CD4-positive, alpha-beta T cell (primary cell): ENCODE results near the gene RAPH1. TPM values are rescaled to one million over a fixed set of nuclear protein-coding genes. Genes with fewer than 3 reads are reported as not detected.

ENCODE experiments used
- ATAC-seq: fragments of 200-7000 bp; cut with Tn5 transposase; one replicate; pipeline ENCODE4 v1.10.0; 2022; ENCODE audit warnings: mild to moderate bottlenecking; ENCODE audit not compliant: poor library complexity
- CTCF ChIA-PET: fragments of 350-600 bp; sonication (Branson Sonifier 250); formaldehyde crosslinking; loops from one replicate; lab custom pipeline; 2021; ENCODE audit warnings: antibody characterized with exemption, inconsistent platforms; lab: Charles Lee
- POLR2A ChIA-PET: fragments of 350-600 bp; sonication (Branson Sonifier 250); formaldehyde crosslinking; loops from one replicate; lab custom pipeline; 2021; ENCODE audit warnings: antibody characterized with exemption, inconsistent platforms; lab: Charles Lee
- DNase-seq, 14 experiments: peaks; one replicate each; pipeline ENCODE4 v3.0.0-alpha.2; 2013 to 2020; ENCODE audit warnings: mixed read lengths in 2 of 14
- H3K27ac ChIP-seq, 2 donors: one replicate each; pipeline versions ENCODE4 v1.5.1 to v1.7.0; 2013; ENCODE audit warnings: low read length in 2 of 2, low read depth in 1 of 2, mild to moderate bottlenecking in 1 of 2
- H3K27me3 ChIP-seq, 2 experiments: 1 replicate in 1 of 2; 2 replicates in 1 of 2; pipeline versions ENCODE4 v1.6.1 to v1.7.0; 2013; ENCODE audit warnings: low read length in 2 of 2, control low read depth in 1 of 2, mild to moderate bottlenecking in 1 of 2, moderate library complexity in 1 of 2; ENCODE audit not compliant: insufficient read depth in 2 of 2, control insufficient read depth in 1 of 2
- H3K36me3 ChIP-seq: one replicate; pipeline ENCODE4 v1.6.1; 2013; ENCODE audit warnings: low read length, control low read depth; ENCODE audit not compliant: insufficient read depth
- H3K4me1 ChIP-seq: one replicate; pipeline ENCODE4 v1.6.1; 2013; ENCODE audit warnings: low read length, control low read depth; ENCODE audit not compliant: insufficient read depth
- H3K4me3 ChIP-seq: one replicate; pipeline ENCODE4 v1.5.1; 2013; ENCODE audit warnings: mild to moderate bottlenecking, low read length, moderate library complexity
- H3K9me3 ChIP-seq, 2 experiments: 1 replicate in 1 of 2; 2 replicates in 1 of 2; pipeline versions ENCODE4 v1.6.1 to v1.7.0; 2013; ENCODE audit warnings: low read length in 2 of 2, mild to moderate bottlenecking in 2 of 2, control low read depth in 1 of 2, moderate library complexity in 1 of 2; ENCODE audit not compliant: control insufficient read depth in 1 of 2, insufficient read depth in 1 of 2
- H3K27ac Mint-ChIP-seq: one replicate; pipeline ENCODE4 v1.8.0; 2020; ENCODE audit warnings: mixed read lengths
- H3K27me3 Mint-ChIP-seq: one replicate; pipeline ENCODE4 v1.8.0; 2021; ENCODE audit warnings: mixed read lengths
- H3K36me3 Mint-ChIP-seq: one replicate; pipeline ENCODE4 v1.8.0; 2021; ENCODE audit warnings: low read depth, mixed read lengths
- H3K4me1 Mint-ChIP-seq: one replicate; pipeline ENCODE4 v1.8.0; 2021; ENCODE audit warnings: low read depth, mixed read lengths
- H3K4me3 Mint-ChIP-seq: one replicate; pipeline ENCODE4 v1.8.0; 2020; ENCODE audit warnings: mild to moderate bottlenecking, mixed read lengths
- H3K9me3 Mint-ChIP-seq: one replicate; pipeline ENCODE4 v1.8.0; 2020; ENCODE audit warnings: mixed read lengths
- CTCF ChIP-seq: fragments of 200-600 bp; IDR thresholded peaks from one replicate; pipeline ENCODE4 v1.8.0; 2022; ENCODE audit warnings: antibody characterized with exemption, mild to moderate bottlenecking
- intact Hi-C, 2 experiments: fragments of 100-400 bp; cut with DNase I in 1 of 2; cut with micrococcal nuclease in 1 of 2; formaldehyde crosslinking; loops; one replicate each; pipeline versions ENCODE4 v1.15.1 to v1.9.0; 2023 to 2025; cut with DNase I, micrococcal nuclease
- total RNA-seq, 174 experiments: library from RNA in 2 of 174; stranded (reverse) in 2 of 174; gene quantifications; one replicate each; pipeline ENCODE4 v1.2.3 and lab custom pipeline; 2021 to 2026

Gene RAPH1
- total RNA-seq, 2 experiments from 2014 or later: 4.3 to 5.8 TPM

DNA sequence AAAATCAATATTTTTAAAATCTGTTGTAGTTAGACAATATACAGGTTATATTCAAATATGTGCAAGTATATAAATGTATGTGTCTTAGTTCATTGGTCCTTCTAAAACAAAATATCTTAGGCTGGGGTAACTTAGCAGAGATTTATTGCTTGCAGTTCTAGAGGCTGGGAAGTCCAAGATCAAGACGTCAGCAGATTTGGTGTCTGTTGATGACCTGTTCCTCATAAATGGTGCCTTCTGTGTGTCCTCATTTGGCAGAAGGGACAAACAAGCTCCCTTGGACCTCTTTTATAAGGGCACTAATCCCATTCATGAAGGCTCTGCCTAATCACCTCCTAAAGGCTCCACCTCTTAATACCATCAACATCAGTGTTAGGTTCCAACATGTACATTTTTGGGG is 175.7 kb downstream of the RAPH1 start:
- no peaks in the 10 kb centered on the region for H3K27me3 ChIP-seq
- ATAC-seq: no peak

DNA sequence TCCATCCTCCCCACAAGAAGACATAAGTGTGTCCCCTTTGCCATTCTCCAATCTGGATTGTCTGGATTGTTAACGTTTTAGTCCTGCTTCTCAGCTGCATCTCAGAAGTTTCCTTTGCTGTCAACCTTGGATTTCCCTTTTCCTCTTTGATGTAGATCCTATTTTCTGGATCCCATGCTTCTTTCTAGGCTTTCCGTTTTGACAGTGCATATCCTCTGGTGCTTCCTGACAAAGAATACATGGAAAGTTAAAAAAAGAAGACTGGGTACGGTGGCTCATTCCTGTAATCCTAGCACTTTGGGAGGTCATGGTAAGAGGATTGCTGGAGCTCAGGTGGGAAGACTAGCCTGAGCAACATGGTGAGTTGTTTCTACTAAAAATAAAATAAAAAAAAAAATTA is 180.1 kb downstream of the RAPH1 start:
- no peak overlapping the region for H3K27ac Mint-ChIP-seq
- intact Hi-C loops: no loop called here
- H3K4me1 Mint-ChIP-seq: no peaks in the 10 kb centered on the region
- H3K4me3 Mint-ChIP-seq: no peak overlapping the region
- DNase-seq: no peak
- CTCF ChIA-PET: no interaction called here
- H3K4me3 ChIP-seq: no peak overlapping the region
- POLR2A ChIA-PET: no interaction called here
- H3K27ac ChIP-seq: no peak overlapping the region
- H3K27me3 Mint-ChIP-seq: no peaks in the 10 kb centered on the region
- no peak for TF ChIP-seq CTCF
- H3K9me3 Mint-ChIP-seq: no peaks in the 10 kb centered on the region
- H3K9me3 ChIP-seq: peaks cover 0 to 5% of the 10 kb centered on the region in 2 experiments
- peaks cover 11% of the 10 kb centered on the region for H3K36me3 ChIP-seq
- peaks cover 20% of the 10 kb centered on the region for H3K36me3 Mint-ChIP-seq
- H3K27me3 ChIP-seq: no peaks in the 10 kb centered on the region
- H3K4me1 ChIP-seq: no peaks in the 10 kb centered on the region
- no peak for ATAC-seq

More for the DNA sequence above, 175.7 kb downstream of the RAPH1 start:
- peaks cover 10% of the 10 kb centered on the region for H3K4me1 Mint-ChIP-seq
- no peak for TF ChIP-seq CTCF
- DNase-seq: no peak
- H3K4me3 Mint-ChIP-seq: no peak overlapping the region
- peaks cover 3% of the 10 kb centered on the region for H3K36me3 ChIP-seq
- H3K9me3 ChIP-seq: no peaks in the 10 kb centered on the region
- no peaks in the 10 kb centered on the region for H3K4me1 ChIP-seq
- no peaks in the 10 kb centered on the region for H3K9me3 Mint-ChIP-seq
- intact Hi-C loops: no loop called here
- no peak overlapping the region for H3K4me3 ChIP-seq
- no peak overlapping the region for H3K27ac Mint-ChIP-seq
- ChIA-PET CTCF (no interaction called here), POLR2A (no interaction called here)
- peaks cover 10% of the 10 kb centered on the region for H3K36me3 Mint-ChIP-seq
- no peaks in the 10 kb centered on the region for H3K27me3 Mint-ChIP-seq
- H3K27ac ChIP-seq: no peak overlapping the region

DNA sequence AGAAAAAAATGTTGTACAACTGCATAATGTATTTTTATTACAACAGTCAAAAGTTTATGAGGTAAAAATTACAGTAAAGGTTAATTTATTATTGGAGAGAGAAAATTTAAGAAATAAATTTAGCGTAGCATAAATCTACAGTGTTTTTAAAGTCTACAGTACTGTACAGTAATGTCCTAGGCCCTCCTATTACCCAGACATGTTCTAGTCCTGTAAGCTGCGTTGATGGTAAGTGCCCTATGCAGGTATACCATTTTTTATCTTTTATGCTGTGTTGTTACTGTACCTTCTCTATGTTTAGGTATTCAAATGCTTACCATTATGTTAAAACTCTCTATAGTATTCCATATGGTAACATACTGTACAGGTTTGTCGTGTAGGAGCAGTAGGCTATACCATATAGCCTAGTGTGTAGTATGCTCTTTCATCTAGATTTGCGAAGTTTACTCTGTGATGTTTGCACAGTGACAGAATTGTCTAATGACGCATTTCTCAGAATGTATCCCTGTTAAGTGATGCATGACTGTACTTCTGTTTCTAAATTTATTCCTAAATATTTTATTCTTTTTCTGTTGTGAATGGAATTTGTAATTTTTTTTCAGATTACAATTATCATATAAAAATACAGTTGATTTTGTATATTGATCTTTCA is 182.4 kb downstream of the RAPH1 start:
- ChIA-PET CTCF (no interaction called here), POLR2A (no interaction called here)
- Mint-ChIP-seq H3K4me3 (no peak overlapping the region), H3K4me1 (no peaks in the 10 kb centered on the region), H3K27ac (no peak overlapping the region), H3K9me3 (no peaks in the 10 kb centered on the region), H3K36me3 (peaks cover 15% of the 10 kb centered on the region), H3K27me3 (no peaks in the 10 kb centered on the region)
- DNase-seq (no peak), ATAC-seq (no peak)
- intact Hi-C loops: no loop called here
- Histone ChIP-seq H3K4me1 (no peaks in the 10 kb centered on the region), H3K27ac (no peak overlapping the region), H3K4me3 (no peak overlapping the region), H3K27me3 (no peaks in the 10 kb centered on the region), H3K9me3 (peaks cover 0 to 5% of the 10 kb centered on the region in 2 experiments), H3K36me3 (peaks cover 8% of the 10 kb centered on the region)
- no peak for TF ChIP-seq CTCF
